ENCODE results near the gene HMCES. TPM values are rescaled to one million over a fixed set of nuclear protein-coding genes. Genes with fewer than 3 reads are reported as not detected.
A peak's percentile ranks its signal among the peaks of the same experiment; 100 is the strongest.

Gene HMCES
- total and polyA plus RNA-seq, 12 donors = 24.1 to 56.1 (median 43.2) TPM

- DNase-seq (no peak), ATAC-seq (peak in 4 of 8 donors; percentile 20 to 55 (median 31))
- intact Hi-C loops (cut with DNase I) = no loop called here
- peak overlapping the region in 1 of 10 donors; percentile 28 for H3K4me3 ChIP-seq
- no peak for TF ChIP-seq CTCF (IDR thresholded peaks at IDR 0.05)
- no peaks in the 10 kb centered on the region for H3K27me3 ChIP-seq
- H3K9me3 ChIP-seq = no peaks in the 10 kb centered on the region
- peak overlapping the region in 8 of 10 donors; percentile 32 to 92 (median 70) for H3K27ac ChIP-seq
- WGBS, 2 donors = 57 to 67% methylated on average over 7 of the region's 7 CpGs
- peaks cover 10 to 86% (median 42%) of the 10 kb centered on the region in 9 donors for H3K4me1 ChIP-seq
- H3K36me3 ChIP-seq = no peaks in the 10 kb centered on the region
These were observed 48.2 kb upstream of the HMCES start for GRCh38 chr3:129230311-129231019.

- DNase-seq (no peak), ATAC-seq (no peak)
- intact Hi-C loops (cut with DNase I) = no loop called here
- Histone ChIP-seq H3K36me3 (no peaks in the 10 kb centered on the region), H3K4me1 (peaks cover 6 to 75% (median 32%) of the 10 kb centered on the region in 9 donors), H3K27me3 (no peaks in the 10 kb centered on the region), H3K4me3 (peak overlapping the region in 1 of 10 donors; percentile 28), H3K9me3 (no peaks in the 10 kb centered on the region), H3K27ac (peak overlapping the region in 2 of 10 donors; percentile 18 to 92)
- no peak for TF ChIP-seq CTCF (IDR thresholded peaks at IDR 0.05)
- WGBS, 2 donors = 87 to 90% methylated on average over 10 of the region's 10 CpGs
These were observed 47.1 kb upstream of the HMCES start for GRCh38 chr3:129231331-129232119.

- ATAC-seq (peak; percentile 20 to 73 (median 60)), DNase-seq (peak in 1 of 2 donors; percentile 41)
- Histone ChIP-seq H3K9me3 (no peaks in the 10 kb centered on the region), H3K27me3 (no peaks in the 10 kb centered on the region), H3K27ac (peak overlapping the region in 4 of 10 donors; percentile 16 to 92 (median 44)), H3K4me3 (no peak overlapping the region), H3K4me1 (peaks cover 0 to 63% (median 13%) of the 10 kb centered on the region in 9 donors), H3K36me3 (no peaks in the 10 kb centered on the region)
- no peak for TF ChIP-seq CTCF (IDR thresholded peaks at IDR 0.05)
- 75 to 77% methylated on average over 4 of the region's 4 CpGs for WGBS, 2 donors
- intact Hi-C loops (cut with DNase I) = no loop called here
These were observed 45.1 kb upstream of the HMCES start for GRCh38 chr3:129233538-129233937.

GRCh38 chr3:129234441-129234840, 44.2 kb upstream of the HMCES start:
- DNase-seq (no peak), ATAC-seq (no peak)

More at GRCh38 chr3:129234441-129234840, 44.2 kb upstream of the HMCES start:
- TF ChIP-seq CTCF (IDR thresholded peaks at IDR 0.05) = no peak
- 91 to 95% methylated on average over 3 of the region's 3 CpGs for WGBS, 2 donors
- Histone ChIP-seq H3K4me3 (no peak overlapping the region), H3K27me3 (no peaks in the 10 kb centered on the region), H3K27ac (peak overlapping the region in 2 of 10 donors; percentile 21 to 88), H3K36me3 (no peaks in the 10 kb centered on the region), H3K9me3 (no peaks in the 10 kb centered on the region), H3K4me1 (peaks cover 0 to 63% (median 6%) of the 10 kb centered on the region in 9 donors)
- intact Hi-C loops (cut with DNase I) = no loop called here
